Left lung (tissue), 10 donors: Measurements from ENCODE around the gene DAB2IP. TPM values are rescaled to one million over a fixed set of nuclear protein-coding genes. Genes with fewer than 3 reads are reported as not detected.

Experiments used
- ATAC-seq: fragments of 200-7000 bp; cut with Tn5 transposase; one replicate; pipeline ENCODE4 v1.9.1; 2020; ENCODE audit warnings: moderate library complexity
- DNase-seq, 4 donors: peaks; one replicate each; pipeline ENCODE4 v3.0.0-alpha.2; 2013 to 2020
- H3K27ac ChIP-seq, 2 donors: fragments of 200-600 bp; sonication (generic) in 1 of 2; one replicate each; pipeline versions ENCODE4 v1.5.0 to v1.8.0; 2020 to 2021
- H3K27me3 ChIP-seq, 2 donors: fragments of 200-600 bp; sonication (generic) in 1 of 2; one replicate each; pipeline versions ENCODE4 v1.5.0 to v1.8.0; 2020 to 2021
- H3K36me3 ChIP-seq, 2 donors: fragments of 200-600 bp; sonication (generic) in 1 of 2; one replicate each; pipeline versions ENCODE4 v1.5.0 to v1.8.0; 2020 to 2021
- H3K4me1 ChIP-seq, 2 donors: fragments of 200-600 bp; one replicate each; pipeline ENCODE4 v1.8.0; 2021
- H3K4me3 ChIP-seq, 2 donors: fragments of 200-600 bp; sonication (generic) in 1 of 2; one replicate each; pipeline versions ENCODE4 v1.5.0 to v1.8.0; 2020 to 2021; ENCODE audit warnings: mild to moderate bottlenecking in 1 of 2
- H3K9me3 ChIP-seq, 2 donors: fragments of 200-600 bp; sonication (generic) in 1 of 2; one replicate each; pipeline versions ENCODE4 v1.5.0 to v1.8.0; 2020 to 2021
- intact Hi-C, 2 donors: fragments of 100-400 bp; cut with DNase I; formaldehyde crosslinking; loops; one replicate each; pipeline versions ENCODE4 v1.11.2 to v1.14.2; 2022
- polyA plus RNA-seq, 6 donors: library from polyadenylated mRNA; unstranded; fragments of 120-200 nt; gene quantifications; one replicate each; pipeline ENCODE4 v1.2.1, GENCODE V29; 2013; ENCODE audit not compliant: insufficient read length in 6 of 6
- total RNA-seq, 2 donors: library from RNA; stranded (reverse); fragmentation: NEBNext Ultra II Directional; extraction: Animal tissue kit (Norgen Biotek cat#: 25700); gene quantifications; one replicate each; pipeline ENCODE4 v1.2.1, GENCODE V29; 2021
- TF ChIP-seq, protein P1 (sequence below), 2 donors: fragments of 200-600 bp; sonication (generic) in 1 of 2; IDR thresholded peaks; one replicate each; pipeline versions ENCODE4 v1.5.0 to v1.8.0; 2021; ENCODE audit warnings: antibody characterized with exemption in 2 of 2
- donor health status: DM: no; HTN: yes; CAD: no.
- donor health status: DM: no; HTN: no; CAD: no.

DAB2IP gene
- total and polyA plus RNA-seq, 8 donors = 25.0 to 53.4 (median 34.6) TPM

DNA sequence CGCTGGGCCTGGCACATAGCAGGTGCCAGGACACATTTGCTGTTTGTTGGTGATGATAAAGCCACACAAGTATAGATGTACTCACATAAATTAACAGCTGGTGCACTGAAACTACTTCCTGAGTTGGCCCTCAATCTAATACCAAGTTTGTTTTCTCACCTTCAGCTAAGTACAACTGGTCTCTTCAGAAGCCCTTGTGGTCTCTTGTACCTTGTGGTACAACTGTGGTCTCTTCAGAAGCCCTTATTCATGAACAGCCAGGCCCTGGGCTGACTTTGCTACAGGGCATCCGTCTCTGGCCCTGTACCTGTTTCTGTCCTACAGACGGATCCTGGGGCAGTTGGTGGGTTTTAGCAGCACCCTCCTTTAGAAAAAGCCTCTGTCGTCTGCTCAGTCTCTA, 81.5 kb downstream of the DAB2IP start:
- Histone ChIP-seq H3K4me3 (no peak overlapping the region), H3K27ac (no peak overlapping the region), H3K36me3 (no peaks in the 10 kb centered on the region), H3K27me3 (peaks cover 0 to 33% of the 10 kb centered on the region in 2 donors), H3K4me1 (peaks cover 26 to 59% of the 10 kb centered on the region in 2 donors), H3K9me3 (no peaks in the 10 kb centered on the region)
- intact Hi-C loops = no loop called here
- TF ChIP-seq, protein P1, sequence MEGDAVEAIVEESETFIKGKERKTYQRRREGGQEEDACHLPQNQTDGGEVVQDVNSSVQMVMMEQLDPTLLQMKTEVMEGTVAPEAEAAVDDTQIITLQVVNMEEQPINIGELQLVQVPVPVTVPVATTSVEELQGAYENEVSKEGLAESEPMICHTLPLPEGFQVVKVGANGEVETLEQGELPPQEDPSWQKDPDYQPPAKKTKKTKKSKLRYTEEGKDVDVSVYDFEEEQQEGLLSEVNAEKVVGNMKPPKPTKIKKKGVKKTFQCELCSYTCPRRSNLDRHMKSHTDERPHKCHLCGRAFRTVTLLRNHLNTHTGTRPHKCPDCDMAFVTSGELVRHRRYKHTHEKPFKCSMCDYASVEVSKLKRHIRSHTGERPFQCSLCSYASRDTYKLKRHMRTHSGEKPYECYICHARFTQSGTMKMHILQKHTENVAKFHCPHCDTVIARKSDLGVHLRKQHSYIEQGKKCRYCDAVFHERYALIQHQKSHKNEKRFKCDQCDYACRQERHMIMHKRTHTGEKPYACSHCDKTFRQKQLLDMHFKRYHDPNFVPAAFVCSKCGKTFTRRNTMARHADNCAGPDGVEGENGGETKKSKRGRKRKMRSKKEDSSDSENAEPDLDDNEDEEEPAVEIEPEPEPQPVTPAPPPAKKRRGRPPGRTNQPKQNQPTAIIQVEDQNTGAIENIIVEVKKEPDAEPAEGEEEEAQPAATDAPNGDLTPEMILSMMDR (IDR thresholded peaks at IDR 0.05) = no peak
- ATAC-seq (peak; percentile 2), DNase-seq (peak in 1 of 4 donors; percentile 35)

DNA sequence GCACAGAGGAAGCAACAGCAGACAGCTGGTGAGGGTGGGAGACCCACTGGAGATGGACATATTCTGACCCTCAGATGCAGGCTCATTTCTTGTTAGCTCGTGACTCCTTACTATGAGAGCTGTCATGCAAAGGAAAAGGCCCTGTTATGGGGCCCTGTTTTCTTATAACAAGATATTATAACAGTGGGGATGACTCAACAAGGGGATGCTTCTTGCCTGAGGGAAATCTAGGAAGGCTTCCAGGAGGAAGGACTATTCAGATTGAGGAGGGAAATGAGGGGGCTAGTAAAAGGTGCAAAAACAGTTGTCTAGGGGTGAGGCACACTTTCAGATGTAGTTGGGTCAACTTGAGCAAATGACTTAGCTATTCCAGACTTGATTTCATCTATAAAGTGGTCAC, 83.0 kb downstream of the DAB2IP start:
- H3K27ac ChIP-seq = no peak overlapping the region
- no peak for ATAC-seq
- intact Hi-C loops = no loop called here
- H3K9me3 ChIP-seq = no peaks in the 10 kb centered on the region
- H3K4me3 ChIP-seq = no peak overlapping the region
- peaks cover 0 to 35% of the 10 kb centered on the region in 2 donors for H3K27me3 ChIP-seq
- TF ChIP-seq, protein P1 (IDR thresholded peaks at IDR 0.05) = no peak
- H3K4me1 ChIP-seq = peaks cover 26 to 64% of the 10 kb centered on the region in 2 donors
- no peaks in the 10 kb centered on the region for H3K36me3 ChIP-seq
- DNase-seq = no peak

- peaks cover 26 to 71% of the 10 kb centered on the region in 2 donors for H3K4me1 ChIP-seq
- no peak for DNase-seq
- peak overlapping the region; percentile 86 to 89 for H3K27ac ChIP-seq
- TF ChIP-seq, protein P1 (IDR thresholded peaks at IDR 0.05) = no peak
- H3K27me3 ChIP-seq = peaks cover 0 to 35% of the 10 kb centered on the region in 2 donors
- no peaks in the 10 kb centered on the region for H3K9me3 ChIP-seq
- no peaks in the 10 kb centered on the region for H3K36me3 ChIP-seq
- ATAC-seq = no peak
- intact Hi-C loops = no loop called here
- no peak overlapping the region for H3K4me3 ChIP-seq
Observed at GRCh38 chr9:121735065-121735792, 83.8 kb downstream of the DAB2IP start.

GRCh38 chr9:121735793-121736770, 84.6 kb downstream of the DAB2IP start:
- DNase-seq (peak; percentile 78 to 90 (median 86)), ATAC-seq (peak; percentile 82)
- Histone ChIP-seq H3K27ac (peak overlapping the region; percentile 86 to 89), H3K36me3 (no peaks in the 10 kb centered on the region), H3K4me1 (peaks cover 26 to 77% of the 10 kb centered on the region in 2 donors), H3K4me3 (peak overlapping the region; percentile 34 to 44), H3K27me3 (peaks cover 0 to 35% of the 10 kb centered on the region in 2 donors), H3K9me3 (no peaks in the 10 kb centered on the region)
- intact Hi-C loops = no loop called here
- TF ChIP-seq, protein P1 (IDR thresholded peaks at IDR 0.05) = no peak
